A673 (cell line): ENCODE results near the gene LITAF.

Source experiments
- CTCF ChIP-seq: fragments of 300-800, 200-600 bp; sonication (generic); conservative IDR thresholded peaks from 2 replicates; pipeline ENCODE4 v1.5.1; 2017; ENCODE audit warnings: low read depth, mild to moderate bottlenecking, antibody characterized with exemption, low read length, moderate library complexity, mixed read lengths
- EZH2 ChIP-seq: fragments of 200-600 bp; sonication (generic); IDR thresholded peaks from 2 replicates; pipeline ENCODE4 v1.6.1; 2017; ENCODE audit warnings: borderline replicate concordance, low read depth, mild to moderate bottlenecking, mixed read lengths, antibody characterized with exemption, low read length; ENCODE audit not compliant: poor library complexity, severe bottlenecking

- TF ChIP-seq CTCF (no peak), EZH2 (no peak)
Observed at GRCh38 chr16:11498683-11499082, 88.0 kb downstream of the LITAF start.
